Measurements from ENCODE around the gene FMNL2.

The FMNL2 gene

GRCh38 chr2:152674334-152674733, 339.4 kb downstream of the FMNL2 start:
- DNase-seq, result no peak

- no peak for DNase-seq
Measured at GRCh38 chr2:152676461-152676860, 341.5 kb downstream of the FMNL2 start.

- DNase-seq, result peak; percentile 5
Measured at GRCh38 chr2:152678808-152679207, 343.8 kb downstream of the FMNL2 start.

- DNase-seq, result no peak
Measured at GRCh38 chr2:152682663-152683062, 347.7 kb downstream of the FMNL2 start.

GRCh38 chr2:152683400-152683799, 348.4 kb downstream of the FMNL2 start:
- no peak for DNase-seq

- DNase-seq, result no peak
Measured at GRCh38 chr2:152686321-152686720, 351.3 kb downstream of the FMNL2 start.

- DNase-seq, result no peak
Measured at GRCh38 chr2:152693033-152693432, 358.1 kb downstream of the FMNL2 start.

GRCh38 chr2:152694161-152694661, 359.2 kb downstream of the FMNL2 start:
- DNase-seq, result peak; percentile 77

GRCh38 chr2:152695763-152696162, 360.8 kb downstream of the FMNL2 start:
- DNase-seq, result no peak

GRCh38 chr2:152696476-152696875, 361.5 kb downstream of the FMNL2 start:
- DNase-seq, result peak; percentile 25

Measured in fibroblast of skin of right biceps (primary cell).